HG02571 (cell line): ENCODE results near the gene FUBP1.
A peak's percentile ranks its signal among the peaks of the same experiment; 100 is the strongest.
"Not testable (repeated sequence)": the region's sequence is repeated elsewhere in the genome, so short reads cannot be mapped to it uniquely, and the experiment has no call there.

Experiments used
- ATAC-seq: cut with Tn5 transposase; IDR thresholded peaks from one replicate; pipeline ENCODE4 v1.9.1; 2021; ENCODE audit warnings: mild to moderate bottlenecking, moderate library complexity; ENCODE audit not compliant: unreplicated experiment

Gene FUBP1

GRCh38 chr1:77978969-77979876 is at the start of gene FUBP1:
Gene FUBP1, minus strand, starts transcription at chr1:77979072. Its CDS starts 68 bp downstream, at chr1:77979004.
- ATAC-seq, result peak; percentile 76

GRCh38 chr1:78021134-78021533 is 42.3 kb upstream of the FUBP1 start:
- ATAC-seq, result not testable (repeated sequence)

- no peak for ATAC-seq
These were observed 40.2 kb upstream of the FUBP1 start for GRCh38 chr1:78019024-78019423.

- ATAC-seq, result no peak
These were observed 36.3 kb upstream of the FUBP1 start for GRCh38 chr1:78015148-78015547.

GRCh38 chr1:78011050-78011449 is 32.2 kb upstream of the FUBP1 start:
- no peak for ATAC-seq

GRCh38 chr1:78009836-78010235 is 31.0 kb upstream of the FUBP1 start:
- ATAC-seq, result no peak

GRCh38 chr1:78009276-78009675 is 30.4 kb upstream of the FUBP1 start:
- no peak for ATAC-seq

- ATAC-seq, result no peak
These were observed 28.9 kb upstream of the FUBP1 start for GRCh38 chr1:78007677-78008341.

GRCh38 chr1:78006521-78006920 is 27.6 kb upstream of the FUBP1 start:
- no peak for ATAC-seq

GRCh38 chr1:78005755-78006154 is 26.9 kb upstream of the FUBP1 start:
- ATAC-seq, result no peak

- no peak for ATAC-seq
These were observed 26.5 kb upstream of the FUBP1 start for GRCh38 chr1:78005448-78005722.

GRCh38 chr1:78004719-78005447 is 26.0 kb upstream of the FUBP1 start, which contains the start of gene DNAJB4:
Gene DNAJB4, plus strand, starts transcription at chr1:78004939. Its CDS starts 172 bp downstream, at chr1:78005111.
- ATAC-seq, result peak; percentile 99

- peak; percentile 45 for ATAC-seq
These were observed 25.2 kb upstream of the FUBP1 start for GRCh38 chr1:78003882-78004718.

- no peak for ATAC-seq
These were observed 24.3 kb upstream of the FUBP1 start for GRCh38 chr1:78003070-78003746.

GRCh38 chr1:78000536-78000935 is 21.7 kb upstream of the FUBP1 start:
- not testable (repeated sequence) for ATAC-seq

- no peak for ATAC-seq
These were observed 17.9 kb upstream of the FUBP1 start for GRCh38 chr1:77996734-77997133.

GRCh38 chr1:77994117-77994705 is 15.3 kb upstream of the FUBP1 start:
- no peak for ATAC-seq

- no peak for ATAC-seq
These were observed 12.8 kb upstream of the FUBP1 start for GRCh38 chr1:77991638-77992037.

GRCh38 chr1:77990629-77991204 is 11.8 kb upstream of the FUBP1 start:
- no peak for ATAC-seq
